HepG2 (cell line): ENCODE measurements around the gene DDX10. TPM values are rescaled to one million over a fixed set of nuclear protein-coding genes. Genes with fewer than 3 reads are reported as not detected.

Experiments used
- ATAC-seq: fragments of 200-7000 bp; cut with Tn5 transposase; 3 replicates; pipeline ENCODE4 v1.9.1; 2020; ENCODE audit warnings: mild to moderate bottlenecking, moderate library complexity
- BruUV-seq: library from RNA; stranded (reverse); fragments of 400-500 nt; replicated peaks from 2 replicates; lab custom pipeline; 2021; lab: Mats Ljungman, UMichigan
- CTCF ChIA-PET: fragments of 300-600 bp; formaldehyde crosslinking; extraction: SDS; loops from one replicate; lab custom pipeline; 2021; ENCODE audit warnings: low total read pairs, inconsistent platforms, low intra/inter-chr PET ratio; lab: Yijun Ruan, JAX
- POLR2A ChIA-PET: fragments of 350-600 bp; sonication (Branson Sonifier 250); formaldehyde crosslinking; loops from one replicate; lab custom pipeline; 2020; ENCODE audit warnings: antibody characterized with exemption, inconsistent platforms; lab: Yijun Ruan, JAX
- DNase-seq: peaks from one replicate; pipeline ENCODE4 v3.0.0-alpha.2; 2015; ENCODE audit warnings: low spot score
- FAIRE-seq: peaks from 3 replicates; lab custom pipeline; 2011; peaks lifted over from hg19 to GRCh38; lab: Jason Lieb, UNC
- H2AFZ ChIP-seq: one replicate; pipeline ENCODE4 v1.6.1; 2011; ENCODE audit warnings: low read length, inconsistent platforms
- H3K27ac ChIP-seq: fragments of 300-600 bp; 3 replicates; pipeline ENCODE4 v1.8.0; 2011; ENCODE audit warnings: mixed run types, mild to moderate bottlenecking, mixed read lengths, low read length, inconsistent platforms; ENCODE audit not compliant: insufficient read depth; ENCODE audit errors: extremely low read length
- H3K27me3 ChIP-seq, 2 experiments: fragments of 200-600 bp in 1 of 2; 2 replicates in 1 of 2; 3 replicates in 1 of 2; pipeline versions ENCODE4 v1.6.0 to v1.8.0; 2011; ENCODE audit warnings: low read length in 2 of 2, mild to moderate bottlenecking in 2 of 2, moderate library complexity in 2 of 2, inconsistent platforms in 1 of 2; ENCODE audit not compliant: insufficient read depth in 2 of 2, control insufficient read depth in 1 of 2
- H3K36me3 ChIP-seq, 2 experiments: fragments of 200-600 bp in 1 of 2; replicated peaks in 1 of 2; 2 replicates in 1 of 2; 3 replicates in 1 of 2; pipeline versions ENCODE4 v1.5.1 to v1.8.0; 2011; ENCODE audit warnings: low read length in 2 of 2, inconsistent platforms in 1 of 2; ENCODE audit not compliant: insufficient read depth in 2 of 2, control insufficient read depth in 1 of 2
- H3K4me1 ChIP-seq: 2 replicates; pipeline ENCODE4 v1.5.1; 2012; ENCODE audit warnings: low read length, inconsistent platforms; ENCODE audit not compliant: insufficient read depth
- H3K4me2 ChIP-seq: 2 replicates; pipeline ENCODE4 v1.6.0; 2011; ENCODE audit warnings: low read depth, low read length, inconsistent platforms
- H3K4me3 ChIP-seq, 3 experiments: fragments of 200-600 bp in 1 of 3; sonication (generic), shearing (Covaris generic) in 1 of 3; replicated peaks in 1 of 3; 2 replicates each; pipeline ENCODE4 v1.5.1; 2011 to 2016; ENCODE audit warnings: low read length in 3 of 3, inconsistent platforms in 2 of 3, low read depth in 2 of 3, mild to moderate bottlenecking in 2 of 3, control low read depth in 1 of 3, mixed read lengths in 1 of 3; ENCODE audit not compliant: insufficient read depth in 1 of 3
- H3K79me2 ChIP-seq: one replicate; pipeline ENCODE4 v1.6.1; 2011; ENCODE audit warnings: low read length, inconsistent platforms; ENCODE audit not compliant: insufficient read depth
- H3K9ac ChIP-seq: 2 replicates; pipeline ENCODE4 v1.6.0; 2011; ENCODE audit warnings: mild to moderate bottlenecking, low read depth, low read length, inconsistent platforms; ENCODE audit not compliant: insufficient read depth
- H3K9me3 ChIP-seq: 2 replicates; pipeline ENCODE4 v1.5.1; 2012; ENCODE audit warnings: mild to moderate bottlenecking, low read length
- H4K20me1 ChIP-seq: 2 replicates; pipeline ENCODE4 v1.6.0; 2011; ENCODE audit warnings: inconsistent platforms, mild to moderate bottlenecking, low read length, moderate library complexity; ENCODE audit not compliant: insufficient read depth
- BCL6 ChIP-seq: IDR thresholded peaks from 2 replicates; pipeline ENCODE4 v1.6.1; 2016; ENCODE audit warnings: missing genetic modification reagents, missing compliant biosample characterization
- CEBPG ChIP-seq: IDR thresholded peaks from 2 replicates; pipeline ENCODE4 v1.6.1; 2016
- FOXJ3 ChIP-seq: sonication (generic); formaldehyde crosslinking; IDR thresholded peaks from 2 replicates; pipeline ENCODE4 v1.4.0; 2020; ENCODE audit warnings: missing genetic modification reagents, mild to moderate bottlenecking, borderline replicate concordance
- JUNB ChIP-seq: sonication (generic); formaldehyde crosslinking; IDR thresholded peaks from 2 replicates; pipeline ENCODE4 v1.8.0; 2022; ENCODE audit warnings: missing genetic modification reagents, mild to moderate bottlenecking, borderline replicate concordance
- MTA1 ChIP-seq: sonication (generic); formaldehyde crosslinking; IDR thresholded peaks from 2 replicates; pipeline ENCODE4 v1.4.0; 2020; ENCODE audit warnings: missing genetic modification reagents, mild to moderate bottlenecking, borderline replicate concordance
- NBN ChIP-seq: fragments of 450-650 bp; conservative IDR thresholded peaks from 2 replicates; pipeline ENCODE4 v1.6.1; 2017
- SP1 ChIP-seq, 2 experiments: fragments of 450-650 bp in 1 of 2; sonication (generic) in 1 of 2; formaldehyde crosslinking in 1 of 2; IDR thresholded peaks; 2 replicates each; pipeline versions ENCODE4 v1.4.0 to v1.6.1; 2016 to 2020; ENCODE audit warnings: missing genetic modification reagents in 1 of 2
- SP5 ChIP-seq: IDR thresholded peaks from 2 replicates; pipeline ENCODE4 v1.6.1; 2016; ENCODE audit warnings: low read depth, borderline replicate concordance
- SRSF9 ChIP-seq: fragments of 200-400 bp; formaldehyde crosslinking; IDR thresholded peaks from 2 replicates; pipeline ENCODE4 v1.6.1; 2018; ENCODE audit warnings: borderline replicate concordance, mild to moderate bottlenecking, low read depth, low read length; ENCODE audit not compliant: insufficient read depth, poor library complexity, severe bottlenecking
- TARDBP ChIP-seq: sonication (generic); formaldehyde crosslinking; IDR thresholded peaks from 2 replicates; pipeline ENCODE4 v1.8.0; 2022; ENCODE audit warnings: mild to moderate bottlenecking, missing genetic modification reagents
- ZNF235 ChIP-seq: sonication (generic); formaldehyde crosslinking; IDR thresholded peaks from 2 replicates; pipeline ENCODE4 v1.8.1; 2023; ENCODE audit warnings: mild to moderate bottlenecking, missing genetic modification reagents, borderline replicate concordance
- ZNF354B ChIP-seq: sonication (generic); formaldehyde crosslinking; IDR thresholded peaks from 2 replicates; pipeline ENCODE4 v1.8.0; 2022; ENCODE audit warnings: mild to moderate bottlenecking, missing genetic modification reagents
- ZNF775 ChIP-seq: sonication (generic); formaldehyde crosslinking; IDR thresholded peaks from 2 replicates; pipeline ENCODE4 v1.4.0; 2020; ENCODE audit warnings: missing genetic modification reagents, mild to moderate bottlenecking, moderate library complexity, borderline replicate concordance
- ZNF850 ChIP-seq: sonication (generic); formaldehyde crosslinking; conservative IDR thresholded peaks from 2 replicates; pipeline ENCODE4 v1.9.0; 2021; ENCODE audit warnings: mild to moderate bottlenecking, missing genetic modification reagents
- WGBS: methylation state at CpG from one replicate; pipeline ENCODE4 v1.1.6; 2017; ENCODE audit warnings: low lambda C conversion rate; 5-methylcytosine and 5-hydroxymethylcytosine counted together
- in situ Hi-C: cut with HindIII; loops from 2 replicates; pipeline ENCODE4 v1.10.0; 2017; ENCODE audit warnings: low pct_unique_long_range_greater_than_20kb; ENCODE audit not compliant: extremely low pct_ligation_motif_present
- intact Hi-C: fragments of 100-400 bp; cut with micrococcal nuclease; formaldehyde crosslinking; loops from one replicate; pipeline ENCODE4 v1.10.0; 2022; ENCODE audit not compliant: unreplicated experiment
- polyA plus RNA-seq, 8 experiments: library from polyadenylated mRNA; depleted of rRNA in 3 of 8; stranded (reverse) in 7 of 8; unstranded in 1 of 8; fragments of >200 nt; fragmentation: Illumina TruSeq in 4 of 8; extraction: Trizol in 4 of 8; gene quantifications; 2 replicates each; pipeline versions ENCODE4 v1.2.1 to v1.2.3, GENCODE V29; 2011 to 2016; ENCODE audit warnings: low read depth in 4 of 8, missing spikeins in 1 of 8, mixed read lengths in 1 of 8; ENCODE audit not compliant: insufficient read depth in 1 of 8
- total RNA-seq, 5 experiments: library from RNA; depleted of rRNA; stranded (reverse); fragments of >200 nt; fragmentation: Illumina TruSeq; extraction: Trizol; gene quantifications; 2 replicates each; pipeline ENCODE4 v1.2.3, GENCODE V29; 2016; ENCODE audit warnings: low read depth in 1 of 5

DDX10 gene
- total and polyA plus RNA-seq, 2 of the 13 experiments (the other 11 are each of a cell fraction or from before 2014, with no cell fraction given) = 17.0 to 32.0 TPM

DNA sequence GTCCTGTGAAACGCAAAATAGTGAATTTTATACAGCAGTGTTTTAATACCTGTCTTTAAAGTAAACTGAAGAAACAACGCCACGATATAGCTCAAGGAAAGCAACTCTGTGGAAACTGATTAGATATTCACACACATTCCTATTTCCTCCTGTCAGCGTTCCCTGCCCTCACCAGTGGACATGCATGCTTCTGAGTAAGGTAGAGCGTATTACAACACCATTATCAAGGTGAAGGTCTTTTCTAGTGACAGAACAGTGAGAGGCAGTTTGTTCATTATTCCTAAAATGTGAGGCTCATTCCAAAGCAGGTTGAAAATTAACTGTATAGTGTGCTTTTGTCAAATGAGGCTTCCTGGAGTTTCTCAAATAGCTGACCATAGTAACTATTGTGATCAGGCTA is 153.1 kb downstream of the DDX10 start:
- no peak overlapping the region for H3K4me3 ChIP-seq
- no peaks in the 10 kb centered on the region for H3K27me3 ChIP-seq
- no peaks in the 10 kb centered on the region; the same call in 1 of the 2 replicates for H4K20me1 ChIP-seq
- H2AFZ ChIP-seq = no peak overlapping the region
- DNase-seq (peak; percentile 33), FAIRE-seq (peak; percentile 53), ATAC-seq (peak; percentile 85)
- no peak overlapping the region for H3K27ac ChIP-seq
- BruUV-seq = no TSS peak
- peaks cover 9% of the 10 kb centered on the region for H3K4me1 ChIP-seq
- ChIA-PET CTCF (no interaction called here), POLR2A (no interaction called here)
- H3K36me3 ChIP-seq = no peaks in the 10 kb centered on the region
- no peaks in the 10 kb centered on the region for H3K9me3 ChIP-seq
- no peaks in the 10 kb centered on the region for H3K79me2 ChIP-seq
- intact Hi-C loops = no loop called here
- H3K4me2 ChIP-seq = no peak overlapping the region
- TF ChIP-seq SP5 (CRISPR knock-in tag) (no peak), ZNF850 (CRISPR knock-in tag) (no peak), FOXJ3 (CRISPR knock-in tag) (no peak), ZNF775 (CRISPR knock-in tag) (no peak), BCL6 (CRISPR knock-in tag) (peak; percentile 50; the same call in 1 of the 2 replicates), MTA1 (no peak), ZNF354B (CRISPR knock-in tag) (no peak), CEBPG (CRISPR knock-in tag) (peak; percentile 29; the same call in 1 of the 2 replicates)
- TF ChIP-seq, all 625 proteins: peak for 2
- WGBS = 81% methylated on average over 5 of the region's 5 CpGs
- H3K9ac ChIP-seq = no peak overlapping the region
- in situ Hi-C loops = no loop called here

DNA sequence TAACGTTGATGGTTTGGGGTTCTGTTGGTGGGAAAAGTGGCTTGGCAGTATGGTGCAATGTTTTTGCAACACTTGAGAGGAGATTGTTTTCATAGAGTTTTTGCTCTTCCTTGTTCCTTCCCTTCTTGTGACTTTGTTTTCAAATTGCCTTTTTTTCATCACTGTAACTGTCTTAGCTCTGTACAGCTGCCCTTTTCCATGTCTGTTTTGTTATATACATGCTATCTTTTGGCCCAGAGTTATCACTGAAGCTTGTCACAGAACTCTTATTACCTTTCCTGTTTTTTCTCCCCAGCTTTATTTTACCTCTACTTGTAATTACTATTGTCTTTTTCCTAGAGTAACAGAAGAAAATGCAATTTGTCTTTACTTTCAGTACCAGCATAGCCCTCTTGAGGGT is 154.1 kb downstream of the DDX10 start:
- FAIRE-seq = no peak

More for the DNA sequence above, 154.1 kb downstream of the DDX10 start:
- no peak overlapping the region for H3K27ac ChIP-seq
- no peak overlapping the region for H3K4me3 ChIP-seq
- no peaks in the 10 kb centered on the region for H3K79me2 ChIP-seq
- intact Hi-C loops = no loop called here
- H3K4me1 ChIP-seq = peaks cover 9% of the 10 kb centered on the region
- DNase-seq = no peak
- in situ Hi-C loops = no loop called here
- no peak overlapping the region for H2AFZ ChIP-seq
- no peaks in the 10 kb centered on the region for H3K36me3 ChIP-seq
- no peak for ATAC-seq
- H3K27me3 ChIP-seq = no peaks in the 10 kb centered on the region
- TF ChIP-seq NBN = no peak
- no peak for TF ChIP-seq SP1 (IDR thresholded peaks at IDR 0.05)
- no peak for TF ChIP-seq SP1 (CRISPR knock-in tag; IDR thresholded peaks at IDR 0.05)
- no peak for TF ChIP-seq ZNF235 (CRISPR knock-in tag)
- TF ChIP-seq SRSF9 = no peak
- no peak for TF ChIP-seq TARDBP (CRISPR knock-in tag)
- 0 out of 2 replicates have a peak, but pooled peaks have one; percentile 21 for TF ChIP-seq JUNB
- no peak overlapping the region for H3K4me2 ChIP-seq
- ChIA-PET POLR2A (no interaction called here), CTCF (no interaction called here)
- no peaks in the 10 kb centered on the region for H3K9me3 ChIP-seq
- 100% methylated on average over 1 of the region's 1 CpG for WGBS
- no peak overlapping the region for H3K9ac ChIP-seq
- no TSS peak for BruUV-seq
- no peaks in the 10 kb centered on the region; the same call in 1 of the 2 replicates for H4K20me1 ChIP-seq
